GM18526 (cell line): ENCODE results near the gene RACK1.

ENCODE experiments used
- POLR2A ChIP-seq: IDR thresholded peaks from 3 replicates; pipeline ENCODE4 v1.6.1; 2011; ENCODE audit not compliant: insufficient read length; ENCODE audit errors: extremely low read depth

The RACK1 gene

DNA sequence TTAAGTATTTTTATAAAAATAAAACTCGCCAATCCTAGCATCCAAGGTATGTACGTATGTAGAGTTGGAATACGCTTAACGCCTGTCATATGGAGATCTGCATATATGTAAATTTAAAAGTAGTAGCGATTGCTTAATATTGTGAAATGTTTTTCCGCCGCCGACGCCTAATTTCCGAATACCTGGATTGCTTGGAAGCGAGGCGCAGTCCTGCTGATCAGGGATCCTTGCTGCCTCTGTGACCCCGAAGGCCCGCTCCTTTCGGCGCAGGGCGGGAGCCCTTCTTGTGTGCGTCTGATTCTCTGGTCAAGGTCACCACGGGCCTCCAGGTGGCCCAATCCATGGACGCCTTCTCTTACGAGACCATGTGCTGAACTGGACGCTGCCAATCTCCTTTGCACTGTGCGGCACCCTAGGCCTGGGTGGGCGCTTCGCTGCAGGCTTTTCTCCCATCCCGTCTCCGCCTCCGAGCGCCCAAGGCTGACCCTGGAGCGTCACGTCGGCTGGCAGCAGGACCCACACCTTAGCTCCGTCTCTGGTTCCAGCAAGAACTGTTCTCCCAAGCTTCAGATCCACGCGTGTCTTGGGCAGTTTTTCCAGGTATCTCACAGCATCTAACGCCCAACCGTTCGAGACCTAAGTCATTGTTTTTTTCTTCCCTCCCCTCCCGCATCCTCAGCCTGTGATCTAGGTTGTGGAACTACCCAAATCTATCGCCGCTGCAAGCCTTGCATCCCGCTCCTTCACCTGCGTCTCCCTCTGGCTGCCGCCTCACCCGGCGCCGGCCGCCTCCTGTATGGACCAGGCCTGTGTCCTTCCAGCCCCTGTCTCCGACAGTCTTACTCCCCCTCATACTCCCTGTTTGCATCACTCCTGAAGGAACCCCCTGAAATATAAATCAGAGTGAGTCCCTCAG, 24.2 kb downstream of the RACK1 start:
- no peak for TF ChIP-seq POLR2A

DNA sequence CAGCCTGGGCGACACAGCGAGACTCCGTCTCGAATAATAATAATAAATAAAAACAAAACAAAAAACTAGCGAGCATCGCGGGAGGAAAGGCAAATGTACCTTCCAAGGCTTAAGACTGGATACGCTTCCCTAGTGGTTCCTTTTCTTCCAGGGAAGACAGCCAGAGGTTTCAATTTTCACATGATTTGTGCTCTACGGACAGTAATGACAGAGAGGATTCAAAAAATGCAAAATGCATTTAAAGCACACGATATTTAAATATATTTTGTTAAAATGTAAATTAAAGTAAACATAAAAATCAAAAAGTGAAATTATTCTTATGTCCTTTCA, 24.9 kb downstream of the RACK1 start:
- TF ChIP-seq POLR2A = no peak

DNA sequence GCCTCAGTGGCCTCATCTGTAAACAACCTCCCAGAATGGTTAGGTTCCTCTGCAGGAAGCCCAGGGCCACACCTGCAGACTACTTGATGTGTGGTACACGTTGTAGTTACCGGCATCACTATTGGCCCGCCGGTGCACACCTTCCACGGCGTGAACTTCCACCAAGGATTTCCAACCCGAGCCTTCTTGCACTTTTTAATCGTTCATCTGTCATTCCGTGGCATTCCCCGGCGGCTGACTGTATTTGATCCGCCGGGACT, 26.0 kb downstream of the RACK1 start:
- TF ChIP-seq POLR2A = no peak

DNA sequence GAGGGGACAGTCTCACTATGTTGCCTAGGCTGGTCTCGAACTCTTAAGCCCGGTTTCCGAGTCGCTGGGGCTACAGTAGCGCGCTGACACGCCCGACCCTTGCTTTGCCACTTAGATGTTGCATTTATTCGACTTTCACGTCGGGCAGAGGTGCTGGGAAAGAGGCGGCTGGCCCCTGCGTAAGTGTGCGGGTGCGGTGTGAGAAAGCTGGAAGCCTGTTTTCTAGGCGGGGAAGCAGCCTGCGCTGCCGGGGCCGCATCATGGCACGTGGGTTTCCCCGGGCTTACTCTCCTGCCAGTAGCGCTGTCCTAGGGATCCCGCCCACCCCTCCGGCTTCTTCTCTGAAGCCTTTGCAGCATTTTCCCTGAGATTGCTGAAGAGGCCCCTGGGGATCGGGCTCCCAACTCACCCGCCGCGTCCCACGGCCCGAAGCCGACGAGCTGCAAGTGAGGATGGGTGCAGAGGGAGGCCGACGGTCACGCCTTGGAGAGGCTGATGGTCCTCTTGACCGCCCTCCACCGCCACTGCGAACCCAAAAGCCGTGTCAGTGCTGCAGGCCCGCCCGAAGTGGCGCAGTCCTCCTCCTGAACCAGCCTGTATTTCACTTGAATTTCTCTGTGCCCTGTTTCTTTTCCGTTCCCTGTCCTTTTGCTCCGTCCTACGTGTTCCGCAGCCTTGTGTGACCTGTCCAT, 26.4 kb downstream of the RACK1 start:
- TF ChIP-seq POLR2A = no peak

DNA sequence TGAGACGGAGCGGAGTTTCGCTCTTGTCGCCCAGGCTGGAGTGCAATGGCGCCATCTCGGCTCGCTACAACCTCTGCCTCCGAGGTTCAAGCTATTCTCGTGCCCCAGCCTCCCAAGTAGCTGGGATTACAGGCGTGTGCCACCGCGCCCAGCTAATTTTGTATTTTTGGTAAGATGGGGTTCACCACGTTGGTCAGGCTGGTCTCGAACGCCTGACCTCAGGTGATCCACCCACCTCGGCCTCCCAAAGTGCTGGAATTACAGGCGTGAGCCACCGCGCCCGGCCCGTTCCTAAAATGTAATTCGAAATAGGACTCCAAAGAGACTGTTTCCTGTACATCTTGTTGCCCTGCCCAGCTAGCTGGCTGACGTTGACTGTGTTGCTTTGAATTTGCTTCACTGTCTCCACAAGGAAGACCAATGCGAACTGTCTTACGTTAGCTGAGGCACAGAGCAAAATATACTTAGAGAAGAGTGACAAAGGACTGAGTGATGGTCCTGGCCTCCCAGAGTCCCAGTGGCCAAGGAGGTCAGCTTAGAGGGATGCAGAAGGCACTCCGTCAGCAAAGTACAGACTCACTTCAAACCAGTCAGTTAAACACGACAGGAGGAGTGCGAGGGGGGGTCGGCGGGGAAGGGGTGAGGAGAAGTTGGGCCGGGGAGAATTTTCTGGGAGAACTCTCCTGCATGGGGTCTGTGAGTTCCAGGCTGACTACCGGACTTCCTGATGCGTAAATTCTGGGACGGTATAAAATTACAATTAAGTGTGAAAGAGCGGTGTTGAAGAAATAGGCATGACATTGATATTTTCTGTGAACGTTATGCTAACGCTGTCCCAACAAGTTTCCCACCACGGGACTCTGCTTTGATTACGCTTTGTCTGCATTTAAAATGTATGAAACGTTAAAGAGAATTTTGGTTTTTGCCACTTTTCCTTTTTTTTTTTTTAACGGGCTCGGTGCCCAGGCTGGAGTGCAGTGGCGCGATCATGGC, 27.4 kb downstream of the RACK1 start:
- no peak for TF ChIP-seq POLR2A

DNA sequence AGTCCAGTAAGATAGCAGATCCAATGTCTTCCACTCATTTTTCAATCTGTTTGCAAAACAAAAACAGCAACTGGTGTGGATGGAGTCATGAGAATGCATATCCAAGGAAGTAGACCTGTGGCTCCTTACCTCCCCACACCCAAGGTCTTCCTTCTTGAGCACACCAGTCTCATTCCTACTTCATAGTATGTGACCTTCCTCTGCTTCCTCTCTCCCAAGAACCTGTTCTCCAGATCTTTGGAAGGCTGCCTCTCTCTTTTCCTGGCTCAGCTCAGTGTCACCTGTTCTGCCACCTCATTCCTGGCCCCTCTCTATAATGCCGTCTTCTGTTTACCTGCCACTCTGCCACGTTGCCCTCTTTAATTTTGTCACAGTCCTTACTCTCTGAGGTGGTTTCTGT, 30.8 kb downstream of the RACK1 start:
- no peak for TF ChIP-seq POLR2A

DNA sequence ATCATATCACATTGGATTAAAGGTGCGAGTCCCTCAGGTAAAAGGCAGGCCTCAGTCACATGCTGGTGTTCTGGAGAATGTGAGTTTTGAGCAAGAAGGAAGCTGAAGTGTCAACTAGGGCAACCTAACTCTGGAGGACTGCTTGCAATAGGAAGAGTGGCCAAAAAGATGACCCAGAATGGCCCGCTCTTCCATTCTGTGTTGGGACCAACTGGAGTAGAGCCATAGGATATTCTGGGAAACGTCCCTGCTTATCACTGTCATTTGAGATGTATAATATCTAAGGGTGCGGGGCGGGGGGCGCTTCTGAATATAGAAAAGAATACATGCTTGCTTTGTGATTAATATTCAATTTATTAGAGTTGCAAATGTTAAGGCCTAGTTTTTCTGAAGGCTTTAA, 31.6 kb downstream of the RACK1 start:
- no peak for TF ChIP-seq POLR2A

DNA sequence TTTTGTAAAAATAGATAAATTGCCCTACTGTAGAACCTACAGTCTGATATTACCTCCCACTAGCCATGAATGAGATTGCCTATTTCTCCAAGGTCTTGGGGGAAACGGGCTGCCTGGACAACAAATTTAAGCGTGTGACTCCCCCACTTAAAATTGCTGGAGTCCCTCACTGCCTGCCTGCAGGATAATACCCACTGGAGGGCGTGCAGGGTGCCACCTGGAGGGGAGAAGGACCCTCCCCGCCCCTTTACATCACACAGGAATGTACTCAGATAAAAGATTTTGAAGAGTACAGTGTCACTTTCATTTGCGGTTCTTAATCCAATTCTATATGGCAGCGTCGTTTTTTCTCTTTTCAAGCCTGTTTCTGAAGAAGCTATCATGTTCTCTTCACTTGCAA, 32.5 kb downstream of the RACK1 start:
- TF ChIP-seq POLR2A = no peak

DNA sequence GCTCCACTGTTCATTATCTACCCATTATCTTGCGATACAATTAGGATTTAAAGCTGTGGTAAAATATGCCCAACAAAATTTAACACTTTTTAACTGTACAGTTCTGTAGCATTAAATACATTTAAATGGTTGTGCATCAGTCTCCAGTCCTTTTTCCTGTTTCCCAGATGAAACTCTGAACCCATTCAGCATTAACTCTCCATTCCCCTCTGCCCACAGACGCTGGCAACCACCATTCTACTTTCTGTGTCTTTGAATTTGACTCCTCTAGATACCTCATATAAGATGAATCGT, 35.8 kb downstream of the RACK1 start:
- TF ChIP-seq POLR2A = no peak

DNA sequence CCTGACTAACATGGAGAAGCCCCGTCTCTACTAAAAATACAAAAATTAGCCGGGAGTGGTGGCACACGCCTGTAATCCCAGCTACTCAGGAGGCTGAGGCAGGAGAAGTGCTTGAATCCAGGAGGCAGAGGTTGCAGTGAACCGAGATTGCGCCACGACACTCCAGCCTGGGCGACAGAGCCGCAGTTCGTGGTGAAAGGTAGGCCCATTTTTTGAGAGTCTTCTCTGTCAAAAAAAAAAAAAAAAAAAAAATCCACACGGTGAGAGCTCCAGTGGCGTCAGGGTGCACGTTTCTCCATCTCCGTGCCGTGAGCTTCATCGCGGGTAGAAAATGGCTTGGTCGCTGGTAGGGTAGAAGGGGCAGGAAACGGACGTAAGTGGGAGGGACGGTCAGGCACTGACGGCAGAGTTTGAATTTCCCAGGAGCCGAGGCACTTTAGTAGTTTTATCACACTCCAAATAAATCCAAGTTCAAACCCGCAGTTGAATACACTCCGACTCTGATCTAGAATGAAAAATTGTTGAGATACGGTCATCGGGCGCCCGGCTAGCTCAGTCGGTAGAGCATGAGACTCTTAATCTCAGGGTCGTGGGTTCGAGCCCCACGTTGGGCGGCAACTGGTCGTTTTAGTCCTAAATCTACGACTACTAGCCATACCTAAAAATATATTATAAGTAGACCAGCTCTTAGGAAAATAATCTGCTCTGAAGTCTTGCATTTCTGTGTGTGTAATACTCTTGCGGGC, 36.3 kb downstream of the RACK1 start:
- TF ChIP-seq POLR2A = no peak

DNA sequence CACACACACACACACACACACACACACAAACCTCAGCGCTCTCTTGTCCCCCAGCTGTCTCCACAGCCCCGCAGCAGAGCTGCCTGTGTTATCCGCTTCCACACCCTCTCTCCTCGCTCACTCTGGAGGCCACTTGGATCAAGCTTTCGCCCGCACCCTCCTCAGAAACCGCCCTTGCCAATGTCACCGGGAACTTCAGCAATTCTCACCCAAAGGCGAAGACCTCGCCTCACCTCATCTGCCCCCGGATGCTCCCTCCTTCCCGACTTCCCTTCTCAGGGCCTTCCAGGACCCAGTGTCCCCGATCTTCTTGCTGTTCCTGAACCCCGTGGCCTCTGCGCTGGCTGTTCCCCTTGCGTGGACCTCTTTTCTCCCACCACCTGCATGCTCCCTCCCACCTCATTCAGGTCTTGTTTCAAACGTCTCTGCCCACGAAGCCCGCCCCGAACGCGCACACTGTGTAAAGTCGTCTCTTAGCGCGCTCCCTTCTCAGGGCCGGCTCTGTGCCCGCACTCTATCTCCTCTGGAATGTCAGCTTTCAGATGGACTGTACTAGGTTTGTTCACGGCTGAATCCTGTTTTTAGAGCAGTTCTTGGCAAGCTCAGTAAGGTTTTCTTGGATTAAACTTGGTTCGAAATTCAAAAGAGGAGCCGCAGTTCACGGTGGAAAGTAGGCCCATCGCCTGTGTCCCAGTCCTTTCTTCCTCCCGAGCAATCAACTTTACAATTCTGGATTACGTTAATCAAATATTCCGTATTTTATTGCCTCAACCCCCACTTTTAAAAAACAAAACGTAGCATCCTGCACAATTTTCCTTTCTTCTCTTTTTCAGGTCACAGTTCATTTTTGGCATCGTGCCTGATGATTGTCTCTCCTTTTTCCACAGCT, 37.7 kb downstream of the RACK1 start:
- TF ChIP-seq POLR2A = no peak

DNA sequence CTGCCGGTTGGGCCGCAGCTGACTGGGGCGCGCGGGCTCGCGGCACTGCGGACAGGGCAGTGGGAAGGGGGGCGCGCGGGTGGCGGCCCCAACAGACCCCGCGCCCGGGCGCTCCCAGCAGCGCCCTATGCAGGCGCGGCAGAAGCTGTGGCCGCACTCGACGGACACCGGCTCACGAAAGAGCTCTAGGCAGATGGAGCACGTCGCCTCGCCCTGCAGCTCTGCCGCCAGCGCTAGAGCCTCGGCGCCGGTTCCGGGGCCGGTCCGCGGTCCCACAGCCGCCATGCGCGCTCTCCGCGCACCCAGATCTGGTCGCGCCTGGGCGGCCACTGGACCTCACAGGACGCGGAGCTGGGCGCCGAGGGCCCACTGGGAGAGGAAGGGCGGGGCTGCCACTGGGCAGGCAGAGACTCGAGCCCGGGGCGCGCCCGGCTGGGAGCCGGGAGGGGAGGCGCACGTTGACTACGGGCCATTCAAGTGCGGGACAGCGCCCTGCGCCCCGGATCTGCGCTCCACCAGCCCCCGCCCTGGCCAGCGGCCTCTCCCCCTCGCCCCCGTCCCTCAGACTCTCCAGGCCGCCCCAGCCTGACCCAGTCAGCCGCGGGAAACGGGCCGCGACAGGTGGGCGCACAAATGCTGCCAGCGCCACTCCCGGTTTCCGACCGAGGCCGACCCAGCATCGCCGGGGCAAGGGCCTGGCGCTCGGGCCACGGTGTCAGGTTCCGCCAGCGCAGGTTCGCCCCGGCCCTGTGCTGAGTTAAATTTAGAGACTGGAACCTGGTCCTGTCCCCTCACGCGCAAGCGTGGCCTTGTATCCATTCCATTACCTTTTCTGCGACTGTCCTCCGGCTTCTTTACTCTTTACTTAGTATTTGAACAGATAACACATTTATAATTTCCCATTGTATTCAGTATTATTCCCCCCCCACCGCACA, 38.6 kb downstream of the RACK1 start, which contains the start of gene TRIM7:
Gene TRIM7 (minus strand): TSS at position 371 of the 935 bp plus-strand sequence. CDS start 86 bp downstream, at position 285.
- TF ChIP-seq POLR2A = no peak
